Kidney (tissue), 14 donors: Measurements from ENCODE around the gene LRRC2. TPM values are rescaled to one million over a fixed set of nuclear protein-coding genes. Genes with fewer than 3 reads are reported as not detected.

Source experiments
- DNase-seq, 5 donors: peaks; one replicate each; pipeline ENCODE4 v3.0.0-alpha.2; 2013 to 2020
- FAIRE-seq: peaks from 2 replicates; lab custom pipeline; 2012; peaks lifted over from hg19 to GRCh38; lab: Jason Lieb, UNC
- H3K27ac ChIP-seq, 2 donors: one replicate each; pipeline ENCODE4 v1.7.0; 2013; ENCODE audit warnings: low read depth in 2 of 2, low read length in 2 of 2, inconsistent platforms in 1 of 2
- H3K27me3 ChIP-seq: one replicate; pipeline ENCODE4 v1.7.1; 2013; ENCODE audit warnings: low read length, inconsistent platforms; ENCODE audit not compliant: control insufficient read depth, insufficient read depth
- H3K36me3 ChIP-seq, 3 donors: one replicate each; pipeline versions ENCODE4 v1.7.0 to v1.7.1; 2013; ENCODE audit warnings: low read length in 3 of 3, control low read depth in 1 of 3, inconsistent platforms in 1 of 3; ENCODE audit not compliant: insufficient read depth in 3 of 3, control insufficient read depth in 2 of 3
- H3K4me1 ChIP-seq, 3 donors: one replicate each; pipeline versions ENCODE4 v1.7.0 to v1.7.1; 2013; ENCODE audit warnings: low read length in 3 of 3, inconsistent platforms in 1 of 3, low read depth in 1 of 3; ENCODE audit not compliant: control insufficient read depth in 2 of 3, insufficient read depth in 2 of 3
- H3K4me3 ChIP-seq, 3 donors: one replicate each; pipeline versions ENCODE4 v1.7.0 to v1.8.1; 2013; ENCODE audit warnings: low read length in 3 of 3, control low read depth in 1 of 3, inconsistent platforms in 1 of 3
- H3K9ac ChIP-seq, 3 donors: one replicate each; pipeline versions ENCODE4 v1.7.0 to v1.7.1; 2013; ENCODE audit warnings: low read length in 3 of 3, control low read depth in 1 of 3, inconsistent platforms in 1 of 3
- H3K9me3 ChIP-seq, 3 donors: one replicate each; pipeline versions ENCODE4 v1.7.0 to v1.7.1; 2013; ENCODE audit warnings: low read length in 3 of 3, control low read depth in 1 of 3, inconsistent platforms in 1 of 3; ENCODE audit not compliant: control insufficient read depth in 2 of 3, insufficient read depth in 1 of 3
- CTCF ChIP-seq: IDR thresholded peaks from 3 replicates; pipeline ENCODE4 v1.5.1; 2012; ENCODE audit warnings: mild to moderate bottlenecking, moderate library complexity, borderline replicate concordance; ENCODE audit not compliant: insufficient read depth; ENCODE audit errors: extremely low read depth
- intact Hi-C: fragments of 100-400 bp; cut with DNase I; formaldehyde crosslinking; loops from one replicate; pipeline ENCODE4 v1.11.1; 2022
- polyA plus RNA-seq: library from polyadenylated mRNA; stranded (reverse); fragments of 350-450 nt; fragmentation: Illumina TruSeq; extraction: RNeasy Lipid Tissue Mini Kit (QIAGEN cat#74804); gene quantifications from one replicate; pipeline ENCODE4 v1.2.3, GENCODE V29; 2014; ENCODE audit warnings: low read depth, low replicate concordance; ENCODE audit not compliant: insufficient read depth
- total RNA-seq: library from RNA; stranded (reverse); fragmentation: NEBNext Ultra II Directional; extraction: Animal tissue kit (Norgen Biotek cat#: 25700); gene quantifications from one replicate; pipeline ENCODE4 v1.2.1, GENCODE V29; 2021
- donor health status: control.
- donor health status: control.
- donor health status: control.
- donor health status: control.
- donor health status: control.
- donor health status: DM: yes; HTN: yes; CAD: no.
- donor health status: Normal renal cell carcinoma (clear cell type).

LRRC2 gene
- total and polyA plus RNA-seq, 2 donors from 2014 or later: 3.4 to 7.5 TPM

- no peak overlapping the region for H3K9ac ChIP-seq
Observed at GRCh38 chr3:46479696-46480095, 86.4 kb downstream of the LRRC2 start.

GRCh38 chr3:46479021-46479420 is 87.1 kb downstream of the LRRC2 start:
- Histone ChIP-seq H3K36me3 (no peaks in the 10 kb centered on the region), H3K4me1 (peaks cover 0 to 5% (median 0%) of the 10 kb centered on the region in 3 donors), H3K27me3 (peaks cover 2% of the 10 kb centered on the region), H3K4me3 (no peak overlapping the region), H3K9ac (no peak overlapping the region), H3K9me3 (no peaks in the 10 kb centered on the region), H3K27ac (no peak overlapping the region)
- DNase-seq: no peak
- no peak for FAIRE-seq
- no peak for TF ChIP-seq CTCF
- intact Hi-C loops: no loop called here

More at GRCh38 chr3:46479696-46480095, 86.4 kb downstream of the LRRC2 start:
- no peaks in the 10 kb centered on the region for H3K36me3 ChIP-seq
- H3K9me3 ChIP-seq: no peaks in the 10 kb centered on the region
- no peak for TF ChIP-seq CTCF
- no peak for FAIRE-seq
- intact Hi-C loops: no loop called here
- H3K27ac ChIP-seq: no peak overlapping the region
- H3K4me3 ChIP-seq: no peak overlapping the region
- no peak for DNase-seq
- peaks cover 2% of the 10 kb centered on the region for H3K27me3 ChIP-seq
- peaks cover 0 to 5% (median 1%) of the 10 kb centered on the region in 3 donors for H3K4me1 ChIP-seq

- DNase-seq (no peak), FAIRE-seq (no peak)
- Histone ChIP-seq H3K27ac (no peak overlapping the region), H3K4me1 (peaks cover 0 to 5% (median 0%) of the 10 kb centered on the region in 3 donors), H3K27me3 (peaks cover 2% of the 10 kb centered on the region), H3K36me3 (no peaks in the 10 kb centered on the region), H3K4me3 (no peak overlapping the region), H3K9ac (no peak overlapping the region), H3K9me3 (no peaks in the 10 kb centered on the region)
- intact Hi-C loops: no loop called here
- TF ChIP-seq CTCF: no peak
Observed at GRCh38 chr3:46478341-46478740, 87.8 kb downstream of the LRRC2 start.

- TF ChIP-seq CTCF: no peak
- H3K9ac ChIP-seq: no peak overlapping the region
- DNase-seq: no peak
- peaks cover 2% of the 10 kb centered on the region for H3K27me3 ChIP-seq
- no peak overlapping the region for H3K27ac ChIP-seq
- FAIRE-seq: no peak
- H3K36me3 ChIP-seq: no peaks in the 10 kb centered on the region
- intact Hi-C loops: no loop called here
- peaks cover 0 to 5% (median 0%) of the 10 kb centered on the region in 3 donors for H3K4me1 ChIP-seq
- no peak overlapping the region for H3K4me3 ChIP-seq
- H3K9me3 ChIP-seq: no peaks in the 10 kb centered on the region
Observed at GRCh38 chr3:46477756-46478155, 88.3 kb downstream of the LRRC2 start.
